Measurements from ENCODE around the gene HTRA1.

DNA sequence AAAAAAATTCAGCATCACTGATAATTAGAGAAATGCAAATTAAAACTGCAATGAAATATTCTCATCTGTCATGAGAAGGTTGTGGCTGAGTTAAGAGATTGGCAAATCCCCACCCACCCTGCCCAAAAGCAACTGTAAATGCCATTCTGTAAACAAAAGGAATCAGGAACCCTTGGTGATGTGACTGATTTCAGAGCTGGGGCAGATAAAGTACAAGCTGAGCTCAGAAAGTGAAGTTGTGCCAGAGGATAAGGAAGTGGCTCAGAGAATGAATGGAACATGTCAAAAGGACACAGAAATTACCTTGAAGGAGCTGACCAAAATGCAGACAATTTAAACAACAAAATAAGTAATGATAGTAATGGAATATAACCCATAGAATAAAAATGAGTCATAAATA is 39.6 kb upstream of the HTRA1 start:
- no peak for TF ChIP-seq GATA2 (IDR thresholded peaks at IDR 0.05; ENCODE audit: low read depth, low read length)
- TF ChIP-seq GATA3 (IDR thresholded peaks at IDR 0.05; ENCODE audit: low read depth, low read length) = no peak
